HFFc6 (cell line): ENCODE measurements around the gene ST6GALNAC6. TPM values are rescaled to one million over a fixed set of nuclear protein-coding genes. Genes with fewer than 3 reads are reported as not detected.

Experiments
- DNase-seq: peaks from one replicate; pipeline ENCODE4 v3.0.0-alpha.2; 2018
- H3K27ac Mint-ChIP-seq: 2 replicates; pipeline ENCODE4 v1.8.0; 2020; ENCODE audit warnings: mild to moderate bottlenecking, mixed read lengths
- H3K27me3 Mint-ChIP-seq: 2 replicates; pipeline ENCODE4 v1.8.0; 2021; ENCODE audit warnings: mild to moderate bottlenecking, moderate library complexity, mixed read lengths; ENCODE audit not compliant: insufficient read depth
- H3K36me3 Mint-ChIP-seq: 2 replicates; pipeline ENCODE4 v1.8.0; 2021; ENCODE audit warnings: low read depth, mixed read lengths
- H3K4me1 Mint-ChIP-seq: 2 replicates; pipeline ENCODE4 v1.8.0; 2020; ENCODE audit warnings: low read depth, mixed read lengths
- H3K4me3 Mint-ChIP-seq: 2 replicates; pipeline ENCODE4 v1.8.0; 2020; ENCODE audit warnings: mild to moderate bottlenecking, moderate library complexity, mixed read lengths
- H3K9me3 Mint-ChIP-seq: 2 replicates; pipeline ENCODE4 v1.8.0; 2020; ENCODE audit warnings: mild to moderate bottlenecking, mixed read lengths
- total RNA-seq, 6 experiments: library from RNA; stranded (reverse); fragmentation: NEBNext Ultra II Directional; extraction: Animal tissue kit (Norgen Biotek cat#: 25700); gene quantifications; 2 replicates in 1 of 6; 3 replicates in 5 of 6; pipeline ENCODE4 v1.2.3, GENCODE V29; 2021
- TF ChIP-seq, protein P1 (sequence below): fragments of 200-600 bp; sonication (generic); IDR thresholded peaks from 2 replicates; pipeline ENCODE4 v1.5.0; 2021; ENCODE audit warnings: antibody characterized with exemption, mild to moderate bottlenecking

ST6GALNAC6 gene
- total RNA-seq, 6 experiments from 2014 or later = 29.3 to 40.6 (median 34.2) TPM

GRCh38 chr9:127915325-127915752 lies 15.9 kb upstream of the ST6GALNAC6 start:
- TF ChIP-seq, protein P1, sequence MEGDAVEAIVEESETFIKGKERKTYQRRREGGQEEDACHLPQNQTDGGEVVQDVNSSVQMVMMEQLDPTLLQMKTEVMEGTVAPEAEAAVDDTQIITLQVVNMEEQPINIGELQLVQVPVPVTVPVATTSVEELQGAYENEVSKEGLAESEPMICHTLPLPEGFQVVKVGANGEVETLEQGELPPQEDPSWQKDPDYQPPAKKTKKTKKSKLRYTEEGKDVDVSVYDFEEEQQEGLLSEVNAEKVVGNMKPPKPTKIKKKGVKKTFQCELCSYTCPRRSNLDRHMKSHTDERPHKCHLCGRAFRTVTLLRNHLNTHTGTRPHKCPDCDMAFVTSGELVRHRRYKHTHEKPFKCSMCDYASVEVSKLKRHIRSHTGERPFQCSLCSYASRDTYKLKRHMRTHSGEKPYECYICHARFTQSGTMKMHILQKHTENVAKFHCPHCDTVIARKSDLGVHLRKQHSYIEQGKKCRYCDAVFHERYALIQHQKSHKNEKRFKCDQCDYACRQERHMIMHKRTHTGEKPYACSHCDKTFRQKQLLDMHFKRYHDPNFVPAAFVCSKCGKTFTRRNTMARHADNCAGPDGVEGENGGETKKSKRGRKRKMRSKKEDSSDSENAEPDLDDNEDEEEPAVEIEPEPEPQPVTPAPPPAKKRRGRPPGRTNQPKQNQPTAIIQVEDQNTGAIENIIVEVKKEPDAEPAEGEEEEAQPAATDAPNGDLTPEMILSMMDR = no peak
- peaks cover 7% of the 10 kb centered on the region for H3K36me3 Mint-ChIP-seq
- H3K4me1 Mint-ChIP-seq = peaks cover 55% of the 10 kb centered on the region
- H3K27me3 Mint-ChIP-seq = no peaks in the 10 kb centered on the region
- H3K9me3 Mint-ChIP-seq = no peaks in the 10 kb centered on the region
- DNase-seq = no peak
- no peak overlapping the region for H3K27ac Mint-ChIP-seq
- H3K4me3 Mint-ChIP-seq = no peak overlapping the region

- Mint-ChIP-seq H3K4me3 (no peak overlapping the region), H3K27me3 (no peaks in the 10 kb centered on the region), H3K9me3 (no peaks in the 10 kb centered on the region), H3K27ac (no peak overlapping the region), H3K36me3 (peaks cover 7% of the 10 kb centered on the region), H3K4me1 (peaks cover 38% of the 10 kb centered on the region)
- no peak for DNase-seq
- TF ChIP-seq, protein P1 = no peak
Observed at GRCh38 chr9:127913682-127914081, 14.3 kb upstream of the ST6GALNAC6 start.

GRCh38 chr9:127912882-127913281 lies 13.5 kb upstream of the ST6GALNAC6 start:
- Mint-ChIP-seq H3K27me3 (no peaks in the 10 kb centered on the region), H3K9me3 (no peaks in the 10 kb centered on the region), H3K36me3 (peaks cover 7% of the 10 kb centered on the region), H3K27ac (no peak overlapping the region), H3K4me1 (peaks cover 30% of the 10 kb centered on the region), H3K4me3 (no peak overlapping the region)
- TF ChIP-seq, protein P1 = no peak
- no peak for DNase-seq

DNA sequence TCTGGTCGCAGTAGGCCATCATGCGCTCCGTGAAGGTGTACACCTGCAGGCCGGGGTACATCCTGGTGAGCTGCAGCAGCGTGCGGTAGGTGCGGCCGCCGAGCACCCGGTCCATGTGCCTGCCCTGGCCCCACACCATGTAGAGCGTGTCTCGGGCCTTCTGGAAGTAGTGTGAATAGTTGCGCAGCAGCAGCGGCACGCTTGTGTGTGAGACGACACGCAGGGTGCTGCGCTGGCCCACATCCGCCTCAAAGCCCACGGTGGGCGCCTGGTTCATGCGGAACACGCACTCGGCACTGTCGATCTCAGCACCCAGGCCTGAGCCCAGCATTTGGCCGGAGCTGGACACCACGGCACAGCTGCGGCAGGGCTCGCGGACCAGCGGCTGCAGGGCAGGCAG lies 12.9 kb upstream of the ST6GALNAC6 start:
- Mint-ChIP-seq H3K27me3 (no peaks in the 10 kb centered on the region), H3K9me3 (no peaks in the 10 kb centered on the region), H3K36me3 (peaks cover 7% of the 10 kb centered on the region), H3K4me3 (no peak overlapping the region), H3K27ac (no peak overlapping the region), H3K4me1 (peaks cover 24% of the 10 kb centered on the region)
- no peak for DNase-seq
- TF ChIP-seq, protein P1 = no peak

DNA sequence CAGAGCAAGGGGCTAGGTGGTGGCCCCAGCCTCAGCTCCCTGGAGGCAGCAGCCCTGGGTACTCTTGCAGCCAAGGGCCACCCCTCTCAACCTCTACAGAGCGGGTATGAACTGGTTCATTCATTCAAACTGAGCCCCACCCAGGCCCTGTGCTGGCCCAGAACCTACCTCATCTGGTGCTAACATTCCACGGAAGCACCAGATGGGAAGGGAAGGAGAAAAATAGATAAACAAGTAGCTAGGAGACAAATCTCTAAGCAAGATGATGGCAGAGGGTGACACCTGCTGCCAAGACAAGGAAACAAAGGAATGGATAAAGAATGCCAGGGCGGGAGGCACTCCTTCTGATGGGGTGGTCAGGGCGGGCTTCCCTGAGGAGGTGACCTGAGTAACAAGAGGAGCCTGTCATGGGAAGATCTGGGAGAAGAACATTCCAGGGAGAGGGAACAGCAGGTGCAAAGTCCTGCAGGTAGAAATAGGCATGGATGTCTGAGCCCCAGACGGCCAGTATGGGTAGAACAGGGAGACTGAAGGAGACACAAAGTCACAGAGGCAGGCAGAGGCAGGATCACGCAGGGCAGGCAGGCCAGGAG lies 11.3 kb upstream of the ST6GALNAC6 start:
- Mint-ChIP-seq H3K27me3 (no peaks in the 10 kb centered on the region), H3K27ac (peak overlapping the region; percentile 61)

More for the DNA sequence above, 11.3 kb upstream of the ST6GALNAC6 start:
- peaks cover 15% of the 10 kb centered on the region for H3K4me1 Mint-ChIP-seq
- H3K4me3 Mint-ChIP-seq = no peak overlapping the region
- TF ChIP-seq, protein P1 = peak; percentile 65
- DNase-seq = peak; percentile 61
- peaks cover 7% of the 10 kb centered on the region for H3K36me3 Mint-ChIP-seq
- H3K9me3 Mint-ChIP-seq = no peaks in the 10 kb centered on the region
